ENCODE measurements around the gene SNN. TPM values are rescaled to one million over a fixed set of nuclear protein-coding genes. Genes with fewer than 3 reads are reported as not detected.

Gene SNN
- total RNA-seq, 1 experiment from 2014 or later = 13.0 TPM

DNA sequence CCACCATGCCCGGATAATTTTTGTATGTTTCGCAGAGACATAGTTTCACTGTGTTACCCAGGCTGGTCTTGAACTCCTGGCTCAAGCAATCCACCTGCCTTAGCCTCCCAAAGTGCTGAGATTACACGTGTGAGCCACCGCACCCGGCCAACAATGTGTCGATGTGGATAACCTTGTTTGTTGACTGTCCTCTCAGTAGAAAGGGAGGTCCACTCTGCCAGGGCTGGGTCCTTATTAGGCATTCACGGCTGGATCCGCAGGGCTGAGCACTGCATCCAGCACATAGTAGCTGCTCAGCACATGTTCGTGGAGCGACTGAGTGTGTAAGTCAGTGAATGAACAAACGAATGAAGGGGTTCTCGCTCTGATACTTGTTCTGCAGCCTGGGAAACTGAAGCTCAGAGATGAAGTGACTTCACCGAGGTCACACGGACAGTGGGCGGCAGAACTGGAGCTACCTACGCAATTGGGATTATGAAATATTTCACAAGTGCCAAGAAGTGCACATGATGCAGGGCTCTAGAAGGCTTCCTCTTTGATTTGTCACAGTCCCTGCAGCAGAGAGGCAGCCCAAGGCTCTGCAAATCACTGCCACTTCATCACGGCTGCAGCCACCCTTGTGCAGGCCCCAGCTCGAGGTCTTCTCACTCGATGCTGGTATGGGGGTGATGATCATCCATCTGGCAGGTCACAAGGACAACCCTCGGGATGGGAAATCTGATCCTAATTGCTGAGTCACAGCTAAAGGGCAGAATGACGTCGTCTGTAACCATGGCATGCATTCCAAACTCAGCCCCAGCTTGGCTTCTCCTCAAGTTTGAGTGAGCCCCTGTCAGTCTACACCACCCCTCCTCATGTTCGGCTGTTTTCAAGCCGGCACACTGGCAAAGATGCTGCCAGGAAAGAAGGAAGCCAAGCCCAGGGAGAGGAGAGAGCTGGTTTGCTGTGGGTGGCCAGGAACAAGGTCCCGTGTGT, 28.0 kb upstream of the SNN start:
- intact Hi-C loops (cut with micrococcal nuclease; ENCODE audit: unreplicated experiment) = loop anchor here (2.0 to 10.0 kb wide), 4 partner anchors 108 to 678 kb away; no protein-coding TSS in a partner anchor
- H3K9me3 ChIP-seq (ENCODE audit: low read depth, low read length, poor library complexity, severe bottlenecking) = no peaks in the 10 kb centered on the region
- peak; percentile 54 for DNase-seq (ENCODE audit: low spot score)
- H3K4me3 ChIP-seq (ENCODE audit: low read depth, low read length, poor library complexity, severe bottlenecking) = no peak overlapping the region
- BruUV-seq (replicated peaks) = no TSS peak
- no peaks in the 10 kb centered on the region for H3K27me3 ChIP-seq (replicated peaks; ENCODE audit: insufficient read depth, low read depth, low read length, poor library complexity)
- no peaks in the 10 kb centered on the region for H3K36me3 ChIP-seq (ENCODE audit: insufficient read depth, low read length, poor library complexity, severe bottlenecking)
- ChIA-PET CTCF (interaction anchor here (0.5 to 0.6 kb wide), 2 partner anchors 25 to 107 kb away, joined by 3 to 7 read pairs; no protein-coding TSS in a partner anchor), POLR2A (ENCODE audit: low non-redundant PET) (no interaction called here)
- TF ChIP-seq, protein P1, sequence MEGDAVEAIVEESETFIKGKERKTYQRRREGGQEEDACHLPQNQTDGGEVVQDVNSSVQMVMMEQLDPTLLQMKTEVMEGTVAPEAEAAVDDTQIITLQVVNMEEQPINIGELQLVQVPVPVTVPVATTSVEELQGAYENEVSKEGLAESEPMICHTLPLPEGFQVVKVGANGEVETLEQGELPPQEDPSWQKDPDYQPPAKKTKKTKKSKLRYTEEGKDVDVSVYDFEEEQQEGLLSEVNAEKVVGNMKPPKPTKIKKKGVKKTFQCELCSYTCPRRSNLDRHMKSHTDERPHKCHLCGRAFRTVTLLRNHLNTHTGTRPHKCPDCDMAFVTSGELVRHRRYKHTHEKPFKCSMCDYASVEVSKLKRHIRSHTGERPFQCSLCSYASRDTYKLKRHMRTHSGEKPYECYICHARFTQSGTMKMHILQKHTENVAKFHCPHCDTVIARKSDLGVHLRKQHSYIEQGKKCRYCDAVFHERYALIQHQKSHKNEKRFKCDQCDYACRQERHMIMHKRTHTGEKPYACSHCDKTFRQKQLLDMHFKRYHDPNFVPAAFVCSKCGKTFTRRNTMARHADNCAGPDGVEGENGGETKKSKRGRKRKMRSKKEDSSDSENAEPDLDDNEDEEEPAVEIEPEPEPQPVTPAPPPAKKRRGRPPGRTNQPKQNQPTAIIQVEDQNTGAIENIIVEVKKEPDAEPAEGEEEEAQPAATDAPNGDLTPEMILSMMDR (conservative IDR thresholded peaks at IDR 0.05; ENCODE audit: low read depth, low read length) = no peak
- no peak for TF ChIP-seq EZH2 (IDR thresholded peaks at IDR 0.05; ENCODE audit: borderline replicate concordance, low read depth, low read length, poor library complexity, severe bottlenecking)
- peaks cover 14% of the 10 kb centered on the region for H3K4me1 ChIP-seq (ENCODE audit: insufficient read depth, low read length, poor library complexity, severe bottlenecking)
- no peak overlapping the region for H3K27ac ChIP-seq (ENCODE audit: low read depth, low read length, poor library complexity, severe bottlenecking)

DNA sequence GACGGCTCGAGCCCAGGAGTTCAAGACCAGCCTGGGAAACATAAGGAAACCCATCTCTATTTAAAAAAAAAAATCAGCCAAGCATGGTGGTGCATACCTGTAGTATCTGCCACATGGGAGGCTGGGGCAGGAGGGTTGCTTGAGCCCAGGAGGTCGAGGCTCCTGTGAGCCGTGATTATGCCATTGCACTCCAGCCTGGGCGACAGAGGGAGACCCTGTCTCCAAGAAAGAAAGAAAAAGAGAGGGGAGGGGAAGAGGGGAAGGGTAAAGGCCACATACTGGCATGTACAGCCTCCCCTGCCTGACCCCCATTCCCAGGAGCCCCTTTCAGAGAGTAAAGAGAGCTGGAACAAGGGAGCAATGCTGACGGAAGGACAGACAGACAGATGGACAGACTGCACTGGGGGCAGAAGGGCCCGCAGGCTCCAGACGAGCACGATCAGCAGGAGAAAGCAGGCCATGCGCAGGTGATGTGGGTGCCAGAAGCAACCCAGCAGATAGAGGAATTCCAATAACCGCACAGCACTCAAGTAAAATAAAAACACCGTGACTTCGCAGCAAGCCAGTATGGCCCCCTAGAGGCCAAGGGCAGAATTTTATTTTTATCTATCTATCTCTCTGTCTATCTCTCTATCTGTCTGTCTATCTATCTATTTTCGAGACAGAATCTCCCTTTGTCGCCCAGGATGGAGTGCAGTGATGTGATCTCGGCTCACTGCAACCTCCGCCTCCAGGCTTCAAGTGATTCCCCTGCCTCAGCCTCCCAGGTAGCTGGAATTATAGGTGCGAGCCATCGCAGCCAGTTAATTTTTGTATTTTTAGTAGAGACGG, 27.1 kb upstream of the SNN start:
- H3K27ac ChIP-seq (ENCODE audit: low read depth, low read length, poor library complexity, severe bottlenecking) = no peak overlapping the region
- ChIA-PET CTCF (interaction anchor here (0.5 to 0.9 kb wide), 2 partner anchors 108 to 234 kb away, joined by 3 to 7 read pairs; no protein-coding TSS in a partner anchor), POLR2A (ENCODE audit: low non-redundant PET) (no interaction called here)
- H3K4me1 ChIP-seq (ENCODE audit: insufficient read depth, low read length, poor library complexity, severe bottlenecking) = peaks cover 14% of the 10 kb centered on the region
- TF ChIP-seq, protein P1 (conservative IDR thresholded peaks at IDR 0.05; ENCODE audit: low read depth, low read length) = peak; percentile 75
- TF ChIP-seq EZH2 (IDR thresholded peaks at IDR 0.05; ENCODE audit: borderline replicate concordance, low read depth, low read length, poor library complexity, severe bottlenecking) = no peak
- peak; percentile 74 for DNase-seq (ENCODE audit: low spot score)
- H3K9me3 ChIP-seq (ENCODE audit: low read depth, low read length, poor library complexity, severe bottlenecking) = no peaks in the 10 kb centered on the region
- no peaks in the 10 kb centered on the region for H3K36me3 ChIP-seq (ENCODE audit: insufficient read depth, low read length, poor library complexity, severe bottlenecking)
- no peak overlapping the region for H3K4me3 ChIP-seq (ENCODE audit: low read depth, low read length, poor library complexity, severe bottlenecking)
- no TSS peak for BruUV-seq (replicated peaks)
- H3K27me3 ChIP-seq (replicated peaks; ENCODE audit: insufficient read depth, low read depth, low read length, poor library complexity) = no peaks in the 10 kb centered on the region
- intact Hi-C loops (cut with micrococcal nuclease; ENCODE audit: unreplicated experiment) = loop anchor here (2.0 to 10.0 kb wide), 4 partner anchors 109 to 679 kb away; no protein-coding TSS in a partner anchor

DNA sequence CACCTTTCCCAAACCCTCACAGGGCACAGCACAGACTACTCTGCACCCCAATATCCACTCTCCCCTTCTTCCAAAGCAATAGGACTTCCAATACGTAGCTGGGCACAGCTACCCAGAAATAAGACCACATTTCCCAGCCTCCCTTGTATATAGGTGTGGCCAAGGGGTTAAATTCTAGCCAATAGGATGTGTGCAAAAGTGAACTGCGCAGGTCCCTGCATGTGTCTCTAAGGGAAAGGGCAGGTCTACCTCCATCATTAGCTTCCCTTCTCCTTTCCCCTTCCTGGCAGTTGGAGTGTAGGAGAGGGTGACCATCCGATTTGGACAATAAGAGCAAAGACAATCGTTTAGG, 25.5 kb upstream of the SNN start:
- CTCF ChIA-PET = interaction anchor here (0.5 to 0.7 kb wide), 4 partner anchors 67 to 234 kb away, joined by 3 to 12 read pairs (median 8); no protein-coding TSS in a partner anchor
- Histone ChIP-seq H3K27me3 (replicated peaks; ENCODE audit: insufficient read depth, low read depth, low read length, poor library complexity) (no peaks in the 10 kb centered on the region), H3K9me3 (ENCODE audit: low read depth, low read length, poor library complexity, severe bottlenecking) (no peaks in the 10 kb centered on the region), H3K36me3 (ENCODE audit: insufficient read depth, low read length, poor library complexity, severe bottlenecking) (no peaks in the 10 kb centered on the region), H3K4me3 (ENCODE audit: low read depth, low read length, poor library complexity, severe bottlenecking) (no peak overlapping the region), H3K27ac (ENCODE audit: low read depth, low read length, poor library complexity, severe bottlenecking) (no peak overlapping the region), H3K4me1 (ENCODE audit: insufficient read depth, low read length, poor library complexity, severe bottlenecking) (peaks cover 14% of the 10 kb centered on the region)
- POLR2A ChIA-PET (ENCODE audit: low non-redundant PET) = interaction anchor here (0.6 kb wide), 2 partner anchors 155 to 259 kb away, joined by 3 to 14 read pairs; no protein-coding TSS in a partner anchor
- DNase-seq (ENCODE audit: low spot score) = no peak
- TF ChIP-seq, protein P1 (conservative IDR thresholded peaks at IDR 0.05; ENCODE audit: low read depth, low read length) = no peak
- no peak for TF ChIP-seq EZH2 (IDR thresholded peaks at IDR 0.05; ENCODE audit: borderline replicate concordance, low read depth, low read length, poor library complexity, severe bottlenecking)
- no TSS peak for BruUV-seq (replicated peaks)
- intact Hi-C loops (cut with micrococcal nuclease; ENCODE audit: unreplicated experiment) = loop anchor here (5.0 to 10.0 kb wide), 3 partner anchors 110 to 680 kb away; no protein-coding TSS in a partner anchor

Measured in A673 (cell line).